ENCODE results near the gene SCGB1D4.

GRCh38 chr11:62338218-62338617 lies 39.3 kb upstream of the SCGB1D4 start:
- TF ChIP-seq, protein P1, sequence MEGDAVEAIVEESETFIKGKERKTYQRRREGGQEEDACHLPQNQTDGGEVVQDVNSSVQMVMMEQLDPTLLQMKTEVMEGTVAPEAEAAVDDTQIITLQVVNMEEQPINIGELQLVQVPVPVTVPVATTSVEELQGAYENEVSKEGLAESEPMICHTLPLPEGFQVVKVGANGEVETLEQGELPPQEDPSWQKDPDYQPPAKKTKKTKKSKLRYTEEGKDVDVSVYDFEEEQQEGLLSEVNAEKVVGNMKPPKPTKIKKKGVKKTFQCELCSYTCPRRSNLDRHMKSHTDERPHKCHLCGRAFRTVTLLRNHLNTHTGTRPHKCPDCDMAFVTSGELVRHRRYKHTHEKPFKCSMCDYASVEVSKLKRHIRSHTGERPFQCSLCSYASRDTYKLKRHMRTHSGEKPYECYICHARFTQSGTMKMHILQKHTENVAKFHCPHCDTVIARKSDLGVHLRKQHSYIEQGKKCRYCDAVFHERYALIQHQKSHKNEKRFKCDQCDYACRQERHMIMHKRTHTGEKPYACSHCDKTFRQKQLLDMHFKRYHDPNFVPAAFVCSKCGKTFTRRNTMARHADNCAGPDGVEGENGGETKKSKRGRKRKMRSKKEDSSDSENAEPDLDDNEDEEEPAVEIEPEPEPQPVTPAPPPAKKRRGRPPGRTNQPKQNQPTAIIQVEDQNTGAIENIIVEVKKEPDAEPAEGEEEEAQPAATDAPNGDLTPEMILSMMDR (tag by site-specific recombination; IDR thresholded peaks at IDR 0.05) = no peak
- TF ChIP-seq REST (tag by site-specific recombination; IDR thresholded peaks at IDR 0.05) (no peak), ZNF18 (tag by site-specific recombination; IDR thresholded peaks at IDR 0.05) (no peak), ZNF558 (tag by site-specific recombination; IDR thresholded peaks at IDR 0.05) (no peak), ZNF521 (tag by site-specific recombination; IDR thresholded peaks at IDR 0.05) (no peak)
